GM12878 (cell line): ENCODE measurements around the gene CRX. TPM values are rescaled to one million over a fixed set of nuclear protein-coding genes. Genes with fewer than 3 reads are reported as not detected.

Experiments used
- ATAC-seq: fragments of 200-7000 bp; cut with Tn5 transposase; 3 replicates; pipeline ENCODE4 v1.9.1; 2020; ENCODE audit warnings: mild to moderate bottlenecking, moderate library complexity
- BruUV-seq: library from RNA; stranded (reverse); fragments of 400-500 nt; replicated peaks from 2 replicates; lab custom pipeline; 2021; lab: Mats Ljungman, UMichigan
- CTCF ChIA-PET: fragments of 300-600 bp; sonication (Branson Sonifier 250); formaldehyde crosslinking; extraction: SDS; loops from one replicate; lab custom pipeline; 2021; ENCODE audit warnings: inconsistent platforms; lab: Yijun Ruan, JAX
- POLR2A ChIA-PET: fragments of 350-600 bp; formaldehyde crosslinking; extraction: SDS; loops from one replicate; lab custom pipeline; 2021; ENCODE audit warnings: inconsistent platforms; lab: Charles Lee
- RAD21 ChIA-PET: fragments of 300-600 bp; sonication (Branson Sonifier 250); formaldehyde crosslinking; loops from one replicate; lab custom pipeline; 2023; ENCODE audit warnings: antibody characterized with exemption; ENCODE audit not compliant: unreplicated experiment; lab: Charles Lee
- SMC1A ChIA-PET: fragments of 300-600 bp; sonication (Branson Sonifier 250); formaldehyde crosslinking; loops from one replicate; lab custom pipeline; 2023; ENCODE audit not compliant: unreplicated experiment, uncharacterized antibody; lab: Charles Lee
- DNase-seq: peaks from one replicate; pipeline ENCODE4 v3.0.0-alpha.2; 2011; ENCODE audit warnings: low read depth, low spot score
- FAIRE-seq: peaks from 3 replicates; lab custom pipeline; 2011; peaks lifted over from hg19 to GRCh38; lab: Jason Lieb, UNC
- H2AFZ ChIP-seq: 2 replicates; pipeline ENCODE4 v1.6.0; 2011; ENCODE audit warnings: low read depth, low read length, control low read depth; ENCODE audit not compliant: control insufficient read depth
- H3K27ac ChIP-seq: 2 replicates; pipeline ENCODE4 v1.5.1; 2011; ENCODE audit warnings: control low read depth; ENCODE audit not compliant: control insufficient read depth, insufficient read depth
- H3K27me3 ChIP-seq, 2 experiments: replicated peaks in 1 of 2; 2 replicates each; pipeline versions ENCODE4 v1.6.0 to v1.6.1; 2011; ENCODE audit warnings: low read length in 1 of 2; ENCODE audit not compliant: control insufficient read depth in 2 of 2, insufficient read depth in 2 of 2
- H3K36me3 ChIP-seq, 2 experiments: 2 replicates each; pipeline ENCODE4 v1.5.1; 2011; ENCODE audit warnings: low read length in 1 of 2; ENCODE audit not compliant: control insufficient read depth in 2 of 2, insufficient read depth in 2 of 2
- H3K4me1 ChIP-seq: 2 replicates; pipeline ENCODE4 v1.6.1; 2011; ENCODE audit warnings: mild to moderate bottlenecking, low read length, moderate library complexity, mixed read lengths; ENCODE audit not compliant: control insufficient read depth, insufficient read depth
- H3K4me2 ChIP-seq: 2 replicates; pipeline ENCODE4 v1.6.0; 2011; ENCODE audit warnings: control low read depth; ENCODE audit not compliant: control insufficient read depth, insufficient read depth
- H3K4me3 ChIP-seq: fragments of 200-600 bp; sonication (generic); 2 replicates; pipeline ENCODE4 v1.5.1; 2016
- H3K79me2 ChIP-seq: 2 replicates; pipeline ENCODE4 v1.6.0; 2011; ENCODE audit warnings: low read length; ENCODE audit not compliant: control insufficient read depth, insufficient read depth
- H3K9ac ChIP-seq: 2 replicates; pipeline ENCODE4 v1.8.0; 2011; ENCODE audit warnings: low read length, control low read depth, mixed read lengths; ENCODE audit not compliant: control insufficient read depth, insufficient read depth
- H3K9me3 ChIP-seq: replicated peaks from 3 replicates; pipeline ENCODE4 v1.5.1; 2011; ENCODE audit warnings: mild to moderate bottlenecking, low read length; ENCODE audit not compliant: control insufficient read depth, insufficient read depth
- H4K20me1 ChIP-seq: 2 replicates; pipeline ENCODE4 v1.6.0; 2011; ENCODE audit not compliant: control insufficient read depth, insufficient read depth
- ATF7 ChIP-seq: fragments of 450-650 bp; IDR thresholded peaks from 2 replicates; pipeline ENCODE4 v1.6.1; 2016; ENCODE audit warnings: low read depth, mild to moderate bottlenecking
- BMI1 ChIP-seq: fragments of 450-650 bp; IDR thresholded peaks from 2 replicates; pipeline ENCODE4 v1.6.1; 2016; ENCODE audit warnings: mild to moderate bottlenecking, moderate library complexity, borderline replicate concordance
- CREM ChIP-seq: IDR thresholded peaks from 2 replicates; pipeline ENCODE4 v1.6.1; 2014; ENCODE audit warnings: antibody characterized with exemption, low read depth
- E2F8 ChIP-seq: fragments of 450-650 bp; IDR thresholded peaks from 2 replicates; pipeline ENCODE4 v1.6.1; 2018; ENCODE audit warnings: mild to moderate bottlenecking, low read depth, moderate library complexity; ENCODE audit not compliant: partially characterized antibody
- ELK1 ChIP-seq: IDR thresholded peaks from 2 replicates; pipeline ENCODE4 v1.6.1; 2012; ENCODE audit warnings: low read depth, low read length, improper control_type of control experiment
- IRF5 ChIP-seq: fragments of 450-650 bp; IDR thresholded peaks from 2 replicates; pipeline ENCODE4 v1.6.1; 2017; ENCODE audit warnings: borderline replicate concordance
- MAX ChIP-seq: IDR thresholded peaks from 2 replicates; pipeline ENCODE4 v1.6.1; 2012; ENCODE audit warnings: low read depth, low read length, improper control_type of control experiment
- NFYB ChIP-seq: IDR thresholded peaks from 2 replicates; pipeline ENCODE4 v1.6.1; 2011; ENCODE audit warnings: low read depth, mild to moderate bottlenecking, low read length, improper control_type of control experiment, moderate library complexity; ENCODE audit not compliant: insufficient read depth
- RUNX3 ChIP-seq: IDR thresholded peaks from 2 replicates; pipeline ENCODE4 v1.6.1; 2012; ENCODE audit warnings: low read length, inconsistent platforms
- SMAD5 ChIP-seq: IDR thresholded peaks from 2 replicates; pipeline ENCODE4 v1.6.1; 2016; ENCODE audit warnings: antibody characterized with exemption, low read depth
- USF2 ChIP-seq: IDR thresholded peaks from 2 replicates; pipeline ENCODE4 v1.6.1; 2011; ENCODE audit warnings: low read depth, low read length, improper control_type of control experiment, borderline replicate concordance
- ZNF24 ChIP-seq: fragments of 450-650 bp; IDR thresholded peaks from 2 replicates; pipeline ENCODE4 v1.6.1; 2017; ENCODE audit warnings: antibody characterized with exemption, mild to moderate bottlenecking
- ZSCAN29 ChIP-seq: fragments of 450-650 bp; IDR thresholded peaks from 2 replicates; pipeline ENCODE4 v1.6.1; 2017; ENCODE audit warnings: mild to moderate bottlenecking, moderate library complexity
- WGBS: methylation state at CpG from one replicate; pipeline ENCODE4 v1.1.6; 2016; ENCODE audit warnings: low lambda C conversion rate; ENCODE audit not compliant: insufficient replicate concordance, insufficient coverage; ENCODE audit errors: missing lambda C conversion rate; 5-methylcytosine and 5-hydroxymethylcytosine counted together
- in situ Hi-C: fragments of 300-500 bp; cut with MboI; formaldehyde crosslinking; loops from 9 replicates; pipeline ENCODE4 v1.14.3; 2018; ENCODE audit warnings: mixed read lengths
- intact Hi-C: fragments of 100-400 bp; cut with micrococcal nuclease; formaldehyde crosslinking; loops from one replicate; pipeline ENCODE4 v1.14.2; 2022; ENCODE audit not compliant: unreplicated experiment
- polyA plus RNA-seq, 11 experiments: library from polyadenylated mRNA; depleted of rRNA in 4 of 11; unstranded in 6 of 11; stranded (reverse) in 5 of 11; fragments of >200 nt; fragmentation: Nextera tagmentation in 4 of 11; fragmentation: Illumina TruSeq in 1 of 11; extraction: Ambion mirVana in 4 of 11; extraction: Trizol in 1 of 11; gene quantifications; 1 replicate in 1 of 11; 2 replicates in 10 of 11; pipeline versions ENCODE4 v1.2.1 to v1.2.3, GENCODE V29; 2011 to 2016; ENCODE audit warnings: inconsistent platforms in 2 of 11, missing spikeins in 2 of 11, low read depth in 1 of 11
- total RNA-seq, 4 experiments: library from RNA; depleted of rRNA in 3 of 4; stranded (reverse); fragments of >200 nt in 3 of 4; fragmentation: Illumina TruSeq in 1 of 4; extraction: Trizol in 1 of 4; gene quantifications; 2 replicates each; pipeline versions ENCODE4 v1.2.1 to v1.2.3, GENCODE V29; 2013 to 2021

Gene CRX
- total and polyA plus RNA-seq, 10 of the 15 experiments (the other 5 are each of a cell fraction or from before 2014, with no cell fraction given) = not detected

GRCh38 chr19:47806435-47806834, 15.3 kb upstream of the CRX start:
- ChIA-PET RAD21 (no interaction called here), POLR2A (no interaction called here), SMC1A (interaction anchor here (0.6 kb wide), 2 partner anchors 35 to 1346 kb away, joined by 3 read pairs; no protein-coding TSS in a partner anchor), CTCF (interaction anchor here (0.9 to 1.5 kb wide), 2 partner anchors 17 to 63 kb away, joined by 3 read pairs; no protein-coding TSS in a partner anchor)
- no peaks in the 10 kb centered on the region for H3K9me3 ChIP-seq
- DNase-seq (no peak), FAIRE-seq (no peak), ATAC-seq (no peak)
- no peak overlapping the region for H3K4me3 ChIP-seq
- BruUV-seq = no TSS peak
- no peak overlapping the region for H3K9ac ChIP-seq
- 36% methylated on average over 6 of the region's 6 CpGs for WGBS
- H3K27ac ChIP-seq = no peak overlapping the region
- H4K20me1 ChIP-seq = no peaks in the 10 kb centered on the region
- H3K4me2 ChIP-seq = no peak overlapping the region
- H3K36me3 ChIP-seq = no peaks in the 10 kb centered on the region
- in situ Hi-C loops = no loop called here
- H2AFZ ChIP-seq = no peak overlapping the region
- no peaks in the 10 kb centered on the region for H3K4me1 ChIP-seq
- TF ChIP-seq MAX (no peak), BMI1 (no peak), CREM (no peak), NFYB (no peak), ATF7 (no peak), ZNF24 (no peak), RUNX3 (no peak), ZSCAN29 (no peak), IRF5 (no peak), ELK1 (no peak), USF2 (no peak), E2F8 (no peak), SMAD5 (no peak)
- H3K79me2 ChIP-seq = no peaks in the 10 kb centered on the region
- no peaks in the 10 kb centered on the region for H3K27me3 ChIP-seq
- intact Hi-C loops = no loop called here
